GM18519 (cell line): Measurements from ENCODE around the gene PDCD1LG2.
A peak's percentile ranks its signal among the peaks of the same experiment; 100 is the strongest.

ENCODE experiments used
- ATAC-seq: cut with Tn5 transposase; IDR thresholded peaks from one replicate; pipeline ENCODE4 v1.9.1; 2021; ENCODE audit warnings: mild to moderate bottlenecking, moderate library complexity; ENCODE audit not compliant: unreplicated experiment, low FRiP score

Gene PDCD1LG2

GRCh38 chr9:5529683-5530221 is 19.4 kb downstream of the PDCD1LG2 start:
- ATAC-seq = no peak

GRCh38 chr9:5531101-5531882 is 21.0 kb downstream of the PDCD1LG2 start:
- no peak for ATAC-seq

GRCh38 chr9:5532306-5532705 is 22.0 kb downstream of the PDCD1LG2 start:
- ATAC-seq = no peak

GRCh38 chr9:5532790-5533189 is 22.5 kb downstream of the PDCD1LG2 start:
- ATAC-seq = no peak

- ATAC-seq = peak; percentile 46
Measured at GRCh38 chr9:5536684-5537083, 26.4 kb downstream of the PDCD1LG2 start.

- no peak for ATAC-seq
Measured at GRCh38 chr9:5543875-5544702, 33.8 kb downstream of the PDCD1LG2 start.

GRCh38 chr9:5549658-5550650 is 39.6 kb downstream of the PDCD1LG2 start:
- ATAC-seq = no peak

- no peak for ATAC-seq
Measured at GRCh38 chr9:5551368-5552150, 41.2 kb downstream of the PDCD1LG2 start.

GRCh38 chr9:5552301-5552700 is 42.0 kb downstream of the PDCD1LG2 start:
- no peak for ATAC-seq

- ATAC-seq = no peak
Measured at GRCh38 chr9:5553211-5553610, 42.9 kb downstream of the PDCD1LG2 start.

- peak; percentile 83 for ATAC-seq
Measured at GRCh38 chr9:5554254-5554653, 43.9 kb downstream of the PDCD1LG2 start.

GRCh38 chr9:5556101-5556705 is 45.9 kb downstream of the PDCD1LG2 start:
- no peak for ATAC-seq

- no peak for ATAC-seq
Measured at GRCh38 chr9:5557606-5558587, 47.6 kb downstream of the PDCD1LG2 start.

GRCh38 chr9:5559659-5560058 is 49.3 kb downstream of the PDCD1LG2 start:
- ATAC-seq = no peak

- no peak for ATAC-seq
Measured at GRCh38 chr9:5560443-5561100, 50.2 kb downstream of the PDCD1LG2 start.

- ATAC-seq = no peak
Measured at GRCh38 chr9:5561828-5562488, 51.6 kb downstream of the PDCD1LG2 start.
